SK-N-SH treated with all-trans-retinoic acid at 6 μM for 48 hours (cell line): ENCODE measurements around the gene STARD13.

Experiments
- ATAC-seq: fragments of 200-7000 bp; cut with Tn5 transposase; 3 replicates; pipeline ENCODE4 v1.9.1; 2020; ENCODE audit warnings: mild to moderate bottlenecking, moderate library complexity
- ARNTL ChIP-seq: fragments of 450-650 bp; formaldehyde crosslinking; IDR thresholded peaks from 2 replicates; pipeline ENCODE4 v1.5.0; 2020; ENCODE audit warnings: low read depth, mild to moderate bottlenecking, moderate library complexity, borderline replicate concordance
- BACH2 ChIP-seq: fragments of 250-450 bp; sonication (Bioruptor Pico); IDR thresholded peaks from 2 replicates; pipeline ENCODE4 v1.9.0; 2021; ENCODE audit warnings: mild to moderate bottlenecking, borderline replicate concordance
- CREB5 ChIP-seq: fragments of 250-450 bp; sonication (Bioruptor Pico); IDR thresholded peaks from 2 replicates; pipeline ENCODE4 v1.5.1; 2020; ENCODE audit warnings: low read depth, mild to moderate bottlenecking, moderate library complexity
- CSDC2 ChIP-seq: fragments of 250-450 bp; sonication (Bioruptor Pico); IDR thresholded peaks from 2 replicates; pipeline ENCODE4 v1.5.0; 2020; ENCODE audit warnings: mild to moderate bottlenecking, moderate library complexity
- CSRNP3 ChIP-seq: fragments of 250-450 bp; sonication (Bioruptor Pico); IDR thresholded peaks from 2 replicates; pipeline ENCODE4 v1.5.1; 2021; ENCODE audit warnings: mild to moderate bottlenecking, moderate library complexity
- ESRRG ChIP-seq: fragments of 250-450 bp; sonication (Bioruptor Pico); IDR thresholded peaks from 2 replicates; pipeline ENCODE4 v1.6.1; 2021; ENCODE audit warnings: mild to moderate bottlenecking
- GLIS3 ChIP-seq: fragments of 250-450 bp; sonication (Bioruptor Pico); IDR thresholded peaks from 2 replicates; pipeline ENCODE4 v1.5.0; 2020; ENCODE audit warnings: mild to moderate bottlenecking, moderate library complexity
- ISL1 ChIP-seq: fragments of 250-450 bp; sonication (Bioruptor Pico); IDR thresholded peaks from 2 replicates; pipeline ENCODE4 v2.1.2; 2022; ENCODE audit warnings: mild to moderate bottlenecking, moderate library complexity
- OSR1 ChIP-seq: fragments of 250-450 bp; sonication (Bioruptor Pico); IDR thresholded peaks from 2 replicates; pipeline ENCODE4 v1.8.0; 2022; ENCODE audit warnings: moderate library complexity, mild to moderate bottlenecking, inconsistent platforms
- PATZ1 ChIP-seq: fragments of 250-450 bp; sonication (Bioruptor Pico); IDR thresholded peaks from 2 replicates; pipeline ENCODE4 v1.8.0; 2020; ENCODE audit warnings: mild to moderate bottlenecking, moderate library complexity, borderline replicate concordance
- POU6F1 ChIP-seq: fragments of 250-450 bp; sonication (Bioruptor Pico); IDR thresholded peaks from 2 replicates; pipeline ENCODE4 v1.8.0; 2021; ENCODE audit warnings: low read depth, mild to moderate bottlenecking, moderate library complexity, borderline replicate concordance
- PPARA ChIP-seq: fragments of 250-450 bp; sonication (Bioruptor Pico); IDR thresholded peaks from 2 replicates; pipeline ENCODE4 v1.5.0; 2020; ENCODE audit warnings: mild to moderate bottlenecking, borderline replicate concordance
- RARB ChIP-seq: fragments of 250-450 bp; sonication (Bioruptor Pico); IDR thresholded peaks from 2 replicates; pipeline ENCODE4 v1.8.0; 2021; ENCODE audit warnings: mild to moderate bottlenecking, moderate library complexity
- SNAI2 ChIP-seq: fragments of 250-450 bp; sonication (Bioruptor Pico); IDR thresholded peaks from 2 replicates; pipeline ENCODE4 v1.5.0; 2020; ENCODE audit warnings: mild to moderate bottlenecking, moderate library complexity
- TCF4 ChIP-seq: fragments of 250-450 bp; sonication (Bioruptor Pico); IDR thresholded peaks from 2 replicates; pipeline ENCODE4 v1.8.0; 2021; ENCODE audit warnings: mild to moderate bottlenecking, moderate library complexity, borderline replicate concordance
- TSHZ2 ChIP-seq: fragments of 250-450 bp; sonication (Bioruptor Pico); IDR thresholded peaks from 2 replicates; pipeline ENCODE4 v1.5.0; 2020; ENCODE audit warnings: mild to moderate bottlenecking, moderate library complexity
- ZFP3 ChIP-seq: fragments of 250-450 bp; sonication (Bioruptor Pico); IDR thresholded peaks from 2 replicates; pipeline ENCODE4 v1.5.0; 2020; ENCODE audit warnings: mild to moderate bottlenecking, moderate library complexity
- ZFP30 ChIP-seq: fragments of 450-650 bp; formaldehyde crosslinking; IDR thresholded peaks from 2 replicates; pipeline ENCODE4 v1.5.0; 2022; ENCODE audit warnings: mild to moderate bottlenecking, moderate library complexity
- ZNF70 ChIP-seq: fragments of 450-650 bp; formaldehyde crosslinking; IDR thresholded peaks from 2 replicates; pipeline ENCODE4 v1.5.0; 2020; ENCODE audit warnings: mild to moderate bottlenecking, moderate library complexity
- ZNF8 ChIP-seq: fragments of 450-650 bp; formaldehyde crosslinking; IDR thresholded peaks from 2 replicates; pipeline ENCODE4 v1.5.0; 2020; ENCODE audit warnings: mild to moderate bottlenecking, moderate library complexity

The STARD13 gene

GRCh38 chr13:33201659-33202058 lies 83.9 kb downstream of the STARD13 start (continued):
- TF ChIP-seq CSRNP3 (CRISPR knock-in tag) = no peak
- no peak for TF ChIP-seq CREB5

GRCh38 chr13:33199289-33199850 lies 86.2 kb downstream of the STARD13 start:
- no peak for TF ChIP-seq TSHZ2 (CRISPR knock-in tag)
- no peak for TF ChIP-seq ZFP30
- TF ChIP-seq POU6F1 (CRISPR knock-in tag) = no peak
- no peak for TF ChIP-seq CSDC2
- no peak for TF ChIP-seq BACH2
- TF ChIP-seq OSR1 (CRISPR knock-in tag) = no peak
- no peak for TF ChIP-seq CSRNP3 (CRISPR knock-in tag)
- TF ChIP-seq ARNTL = no peak
- TF ChIP-seq PPARA (CRISPR knock-in tag) = no peak
- no peak for TF ChIP-seq GLIS3 (CRISPR knock-in tag)
- no peak for TF ChIP-seq ESRRG (CRISPR knock-in tag)
- TF ChIP-seq ZNF8 (CRISPR knock-in tag) = no peak
- TF ChIP-seq CREB5 = no peak
- no peak for TF ChIP-seq SNAI2 (CRISPR knock-in tag)
- no peak for TF ChIP-seq ISL1 (CRISPR knock-in tag)
- no peak for TF ChIP-seq ZFP3
- no peak for TF ChIP-seq RARB
- TF ChIP-seq ZNF70 (CRISPR knock-in tag) = no peak
- no peak for TF ChIP-seq PATZ1 (CRISPR knock-in tag)
- no peak for TF ChIP-seq TCF4 (CRISPR knock-in tag)
- ATAC-seq = no peak
